Measurements from ENCODE around the gene MRPL53. TPM values are rescaled to one million over a fixed set of nuclear protein-coding genes. Genes with fewer than 3 reads are reported as not detected.

MRPL53 gene
- total and polyA plus RNA-seq, 2 of the 13 experiments (the other 11 are each of a cell fraction or from before 2014, with no cell fraction given) = 34.3 to 51.9 TPM

- TF ChIP-seq U2AF2 (IDR thresholded peaks at IDR 0.05; ENCODE audit: low read depth, low read length) = 0 out of 2 replicates have a peak, but pooled peaks have one; percentile 20
- no peak; the same call in 1 of the 2 replicates for TF ChIP-seq MLX (CRISPR knock-in tag; IDR thresholded peaks at IDR 0.05)
- 0 out of 2 replicates have a peak, but pooled peaks have one; percentile 77 for TF ChIP-seq ATF6 (CRISPR knock-in tag; conservative IDR thresholded peaks at IDR 0.05)
- TF ChIP-seq RARG (CRISPR knock-in tag; IDR thresholded peaks at IDR 0.05; ENCODE audit: low read depth) = peak; percentile 96
- peak; percentile 79 for TF ChIP-seq ZNF335 (CRISPR knock-in tag; IDR thresholded peaks at IDR 0.05)
- TF ChIP-seq, protein P1, sequence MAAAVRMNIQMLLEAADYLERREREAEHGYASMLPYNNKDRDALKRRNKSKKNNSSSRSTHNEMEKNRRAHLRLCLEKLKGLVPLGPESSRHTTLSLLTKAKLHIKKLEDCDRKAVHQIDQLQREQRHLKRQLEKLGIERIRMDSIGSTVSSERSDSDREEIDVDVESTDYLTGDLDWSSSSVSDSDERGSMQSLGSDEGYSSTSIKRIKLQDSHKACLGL (CRISPR knock-in tag; IDR thresholded peaks at IDR 0.05) = peak; percentile 85; the same call in 1 of the 2 replicates
- peak; percentile 65 for TF ChIP-seq MEF2D (CRISPR knock-in tag; IDR thresholded peaks at IDR 0.05)
- TF ChIP-seq ZNF816 (CRISPR knock-in tag; IDR thresholded peaks at IDR 0.05; ENCODE audit: borderline replicate concordance) = peak; percentile 75
- TF ChIP-seq PPARG (CRISPR knock-in tag; conservative IDR thresholded peaks at IDR 0.05) = peak; percentile 14; the same call in 1 of the 2 replicates
- no peak for TF ChIP-seq TRIM22 (IDR thresholded peaks at IDR 0.05)
- peak; percentile 59; the same call in 1 of the 2 replicates for TF ChIP-seq ZNF414 (CRISPR knock-in tag; IDR thresholded peaks at IDR 0.05)
- TF ChIP-seq CENPBD1 (CRISPR knock-in tag; IDR thresholded peaks at IDR 0.05; ENCODE audit: borderline replicate concordance, low read depth) = no peak
- TF ChIP-seq, protein P2, sequence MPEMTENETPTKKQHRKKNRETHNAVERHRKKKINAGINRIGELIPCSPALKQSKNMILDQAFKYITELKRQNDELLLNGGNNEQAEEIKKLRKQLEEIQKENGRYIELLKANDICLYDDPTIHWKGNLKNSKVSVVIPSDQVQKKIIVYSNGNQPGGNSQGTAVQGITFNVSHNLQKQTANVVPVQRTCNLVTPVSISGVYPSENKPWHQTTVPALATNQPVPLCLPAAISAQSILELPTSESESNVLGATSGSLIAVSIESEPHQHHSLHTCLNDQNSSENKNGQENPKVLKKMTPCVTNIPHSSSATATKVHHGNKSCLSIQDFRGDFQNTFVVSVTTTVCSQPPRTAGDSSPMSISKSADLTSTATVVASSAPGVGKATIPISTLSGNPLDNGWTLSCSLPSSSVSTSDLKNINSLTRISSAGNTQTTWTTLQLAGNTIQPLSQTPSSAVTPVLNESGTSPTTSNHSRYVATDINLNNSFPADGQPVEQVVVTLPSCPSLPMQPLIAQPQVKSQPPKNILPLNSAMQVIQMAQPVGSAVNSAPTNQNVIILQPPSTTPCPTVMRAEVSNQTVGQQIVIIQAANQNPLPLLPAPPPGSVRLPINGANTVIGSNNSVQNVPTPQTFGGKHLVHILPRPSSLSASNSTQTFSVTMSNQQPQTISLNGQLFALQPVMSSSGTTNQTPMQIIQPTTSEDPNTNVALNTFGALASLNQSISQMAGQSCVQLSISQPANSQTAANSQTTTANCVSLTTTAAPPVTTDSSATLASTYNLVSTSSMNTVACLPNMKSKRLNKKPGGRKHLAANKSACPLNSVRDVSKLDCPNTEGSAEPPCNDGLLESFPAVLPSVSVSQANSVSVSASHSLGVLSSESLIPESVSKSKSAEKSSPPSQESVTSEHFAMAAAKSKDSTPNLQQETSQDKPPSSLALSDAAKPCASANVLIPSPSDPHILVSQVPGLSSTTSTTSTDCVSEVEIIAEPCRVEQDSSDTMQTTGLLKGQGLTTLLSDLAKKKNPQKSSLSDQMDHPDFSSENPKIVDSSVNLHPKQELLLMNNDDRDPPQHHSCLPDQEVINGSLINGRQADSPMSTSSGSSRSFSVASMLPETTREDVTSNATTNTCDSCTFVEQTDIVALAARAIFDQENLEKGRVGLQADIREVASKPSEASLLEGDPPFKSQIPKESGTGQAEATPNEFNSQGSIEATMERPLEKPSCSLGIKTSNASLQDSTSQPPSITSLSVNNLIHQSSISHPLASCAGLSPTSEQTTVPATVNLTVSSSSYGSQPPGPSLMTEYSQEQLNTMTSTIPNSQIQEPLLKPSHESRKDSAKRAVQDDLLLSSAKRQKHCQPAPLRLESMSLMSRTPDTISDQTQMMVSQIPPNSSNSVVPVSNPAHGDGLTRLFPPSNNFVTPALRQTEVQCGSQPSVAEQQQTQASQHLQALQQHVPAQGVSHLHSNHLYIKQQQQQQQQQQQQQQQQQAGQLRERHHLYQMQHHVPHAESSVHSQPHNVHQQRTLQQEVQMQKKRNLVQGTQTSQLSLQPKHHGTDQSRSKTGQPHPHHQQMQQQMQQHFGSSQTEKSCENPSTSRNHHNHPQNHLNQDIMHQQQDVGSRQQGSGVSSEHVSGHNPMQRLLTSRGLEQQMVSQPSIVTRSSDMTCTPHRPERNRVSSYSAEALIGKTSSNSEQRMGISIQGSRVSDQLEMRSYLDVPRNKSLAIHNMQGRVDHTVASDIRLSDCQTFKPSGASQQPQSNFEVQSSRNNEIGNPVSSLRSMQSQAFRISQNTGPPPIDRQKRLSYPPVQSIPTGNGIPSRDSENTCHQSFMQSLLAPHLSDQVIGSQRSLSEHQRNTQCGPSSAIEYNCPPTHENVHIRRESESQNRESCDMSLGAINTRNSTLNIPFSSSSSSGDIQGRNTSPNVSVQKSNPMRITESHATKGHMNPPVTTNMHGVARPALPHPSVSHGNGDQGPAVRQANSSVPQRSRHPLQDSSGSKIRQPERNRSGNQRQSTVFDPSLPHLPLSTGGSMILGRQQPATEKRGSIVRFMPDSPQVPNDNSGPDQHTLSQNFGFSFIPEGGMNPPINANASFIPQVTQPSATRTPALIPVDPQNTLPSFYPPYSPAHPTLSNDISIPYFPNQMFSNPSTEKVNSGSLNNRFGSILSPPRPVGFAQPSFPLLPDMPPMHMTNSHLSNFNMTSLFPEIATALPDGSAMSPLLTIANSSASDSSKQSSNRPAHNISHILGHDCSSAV (CRISPR knock-in tag; IDR thresholded peaks at IDR 0.05; ENCODE audit: borderline replicate concordance) = 0 out of 2 replicates have a peak, but pooled peaks have one; percentile 33
Observed at GRCh38 chr2:74441690-74442482, 30.6 kb downstream of the MRPL53 start, which contains the start of gene RTKN (continued).

Data from HepG2 (cell line).